Non-pigmented ciliary epithelial cell (primary cell): ENCODE measurements around the gene CHD1.

ENCODE experiments used
- DNase-seq: peaks from one replicate; pipeline ENCODE4 v3.0.0-alpha.2; 2010; ENCODE audit warnings: low read depth

The CHD1 gene

GRCh38 chr5:98936948-98937715, 8.3 kb upstream of the CHD1 start:
- DNase-seq = no peak

- no peak for DNase-seq
Observed at GRCh38 chr5:98935206-98935605, 6.4 kb upstream of the CHD1 start.

- no peak for DNase-seq
Observed at GRCh38 chr5:98934546-98934945, 5.7 kb upstream of the CHD1 start.

GRCh38 chr5:98933445-98934072, 4.8 kb upstream of the CHD1 start:
- no peak for DNase-seq

GRCh38 chr5:98930972-98931762, 2.4 kb upstream of the CHD1 start:
- no peak for DNase-seq

- DNase-seq = no peak
Observed at GRCh38 chr5:98929710-98930298, 997 bp upstream of the CHD1 start.

GRCh38 chr5:98927989-98928872, 576 bp downstream of the CHD1 start:
- no peak for DNase-seq

GRCh38 chr5:98927242-98927988, 1.4 kb downstream of the CHD1 start:
- DNase-seq = no peak

GRCh38 chr5:98923966-98924365, 4.8 kb downstream of the CHD1 start:
- DNase-seq = no peak

- no peak for DNase-seq
Observed at GRCh38 chr5:98921947-98922505, 6.8 kb downstream of the CHD1 start.

GRCh38 chr5:98917433-98917832, 11.4 kb downstream of the CHD1 start:
- DNase-seq = no peak

- DNase-seq = no peak
Observed at GRCh38 chr5:98916540-98916939, 12.3 kb downstream of the CHD1 start.

GRCh38 chr5:98913911-98914310, 14.9 kb downstream of the CHD1 start:
- no peak for DNase-seq

GRCh38 chr5:98911280-98912040, 17.3 kb downstream of the CHD1 start:
- DNase-seq = no peak

GRCh38 chr5:98909363-98909762, 19.4 kb downstream of the CHD1 start:
- no peak for DNase-seq

- no peak for DNase-seq
Observed at GRCh38 chr5:98907951-98908350, 20.9 kb downstream of the CHD1 start.

- no peak for DNase-seq
Observed at GRCh38 chr5:98906756-98907355, 22.0 kb downstream of the CHD1 start.

GRCh38 chr5:98905857-98906688, 22.7 kb downstream of the CHD1 start:
- no peak for DNase-seq
